A549 (cell line): ENCODE results near the gene ATP1A4. TPM values are rescaled to one million over a fixed set of nuclear protein-coding genes. Genes with fewer than 3 reads are reported as not detected.

ENCODE experiments used
- ATAC-seq, 2 experiments: fragments of 200-7000 bp in 1 of 2; fragments of >200 bp in 1 of 2; cut with Nextera tagmentation in 1 of 2; cut with Tn5 transposase in 1 of 2; 3 replicates each; pipeline versions ENCODE4 v1.8.0 to v1.9.1; 2018 to 2020; ENCODE audit warnings: mild to moderate bottlenecking in 1 of 2, moderate library complexity in 1 of 2
- CTCF ChIA-PET: fragments of 300-600 bp; sonication (Branson Sonifier 250); formaldehyde crosslinking; extraction: SDS; loops from one replicate; lab custom pipeline; 2021; ENCODE audit warnings: antibody characterized with exemption, inconsistent platforms; lab: Yijun Ruan, JAX
- POLR2A ChIA-PET: fragments of 350-600 bp; formaldehyde crosslinking; extraction: SDS; loops from one replicate; lab custom pipeline; 2021; ENCODE audit warnings: antibody characterized with exemption, inconsistent platforms; lab: Yijun Ruan, JAX
- DNase-seq, 2 experiments: peaks; one replicate each; pipeline versions ENCODE4 v3.0.0 to v3.0.0-alpha.2; 2011 to 2016; ENCODE audit warnings: low read depth in 1 of 2, low spot score in 1 of 2
- FAIRE-seq: peaks from 2 replicates; lab custom pipeline; 2011; peaks lifted over from hg19 to GRCh38; lab: Jason Lieb, UNC
- H3K27ac ChIP-seq, 2 experiments: fragments of >200 bp; sonication (Bioruptor Twin); formaldehyde crosslinking; 3 replicates each; pipeline ENCODE4 v1.5.1; 2016 to 2017
- H3K4me1 ChIP-seq: fragments of >200 bp; sonication (Bioruptor Twin); formaldehyde crosslinking; 3 replicates; pipeline ENCODE4 v1.6.1; 2016
- H3K4me2 ChIP-seq: fragments of >200 bp; sonication (Bioruptor Twin); formaldehyde crosslinking; 3 replicates; pipeline ENCODE4 v1.6.1; 2016
- H3K4me3 ChIP-seq: fragments of >200 bp; sonication (Bioruptor Twin); formaldehyde crosslinking; 3 replicates; pipeline ENCODE4 v1.5.1; 2016
- H3K9me3 ChIP-seq: fragments of >200 bp; sonication (Bioruptor Twin); formaldehyde crosslinking; 3 replicates; pipeline ENCODE4 v1.6.1; 2016
- BHLHE40 ChIP-seq: IDR thresholded peaks from 2 replicates; pipeline ENCODE4 v1.6.1; 2012; ENCODE audit warnings: low read depth, low read length, inconsistent platforms
- CBX8 ChIP-seq: fragments of 200-600 bp; sonication (generic); IDR thresholded peaks from 2 replicates; pipeline ENCODE4 v1.6.1; 2016
- CEBPB ChIP-seq, 2 experiments: fragments of >200 bp in 1 of 2; sonication (Bioruptor Twin) in 1 of 2; formaldehyde crosslinking in 1 of 2; IDR thresholded peaks; 2 replicates each; pipeline ENCODE4 v1.6.1; 2012 to 2016
- CHD2 ChIP-seq: fragments of 150-350 bp; IDR thresholded peaks from 2 replicates; pipeline ENCODE4 v1.6.1; 2014; ENCODE audit warnings: low read length; ENCODE audit not compliant: partially characterized antibody
- EHF ChIP-seq: fragments of 250-450 bp; sonication (Bioruptor Pico); IDR thresholded peaks from 2 replicates; pipeline ENCODE4 v1.5.0; 2020; ENCODE audit warnings: mild to moderate bottlenecking
- EHMT2 ChIP-seq: fragments of 200-600 bp; sonication (generic); IDR thresholded peaks from 2 replicates; pipeline ENCODE4 v1.6.1; 2016; ENCODE audit warnings: antibody characterized with exemption, low read depth, mild to moderate bottlenecking, moderate library complexity
- EP300 ChIP-seq, 2 experiments: fragments of >200 bp; sonication (Bioruptor Twin); formaldehyde crosslinking; IDR thresholded peaks; 2 replicates in 1 of 2; 3 replicates in 1 of 2; pipeline ENCODE4 v1.6.1; 2016 to 2017
- FOSB ChIP-seq: fragments of 250-450 bp; sonication (Bioruptor Pico); IDR thresholded peaks from 2 replicates; pipeline ENCODE4 v1.5.0; 2020; ENCODE audit warnings: mild to moderate bottlenecking, moderate library complexity
- FOSL2 ChIP-seq, 2 experiments: fragments of 450-650 bp in 1 of 2; fragments of >200 bp in 1 of 2; sonication (Bioruptor Twin) in 1 of 2; formaldehyde crosslinking; IDR thresholded peaks; 2 replicates each; pipeline versions ENCODE4 v1.5.0 to v1.6.1; 2016 to 2020; ENCODE audit warnings: mild to moderate bottlenecking in 1 of 2, moderate library complexity in 1 of 2
- HDAC2 ChIP-seq: fragments of 200-600 bp; sonication (generic); IDR thresholded peaks from 2 replicates; pipeline ENCODE4 v1.6.1; 2016
- HOXA7 ChIP-seq: fragments of 250-450 bp; sonication (Bioruptor Pico); IDR thresholded peaks from 2 replicates; pipeline ENCODE4 v1.5.0; 2020; ENCODE audit warnings: mild to moderate bottlenecking, moderate library complexity
- HOXB5 ChIP-seq: fragments of 250-450 bp; sonication (Bioruptor Pico); IDR thresholded peaks from 2 replicates; pipeline ENCODE4 v1.5.0; 2020; ENCODE audit warnings: mild to moderate bottlenecking, moderate library complexity
- KDM5A ChIP-seq: fragments of 200-600 bp; sonication (generic); IDR thresholded peaks from 2 replicates; pipeline ENCODE4 v1.6.1; 2016; ENCODE audit warnings: antibody characterized with exemption, mild to moderate bottlenecking
- MAFK ChIP-seq: fragments of 450-650 bp; IDR thresholded peaks from 2 replicates; pipeline ENCODE4 v1.6.1; 2014; ENCODE audit not compliant: partially characterized antibody
- MAZ ChIP-seq: fragments of 150-350 bp; IDR thresholded peaks from 2 replicates; pipeline ENCODE4 v1.6.1; 2014; ENCODE audit warnings: antibody characterized with exemption, low read depth, low read length, borderline replicate concordance
- RAD21 ChIP-seq, 2 experiments: fragments of >200 bp in 1 of 2; sonication (Bioruptor Twin) in 1 of 2; formaldehyde crosslinking in 1 of 2; IDR thresholded peaks in 1 of 2; conservative IDR thresholded peaks in 1 of 2; 2 replicates in 1 of 2; 3 replicates in 1 of 2; pipeline ENCODE4 v1.6.1; 2012 to 2018; ENCODE audit warnings: inconsistent platforms in 1 of 2
- RNF2 ChIP-seq: fragments of 200-600 bp; sonication (generic); IDR thresholded peaks from 2 replicates; pipeline ENCODE4 v1.6.1; 2016; ENCODE audit warnings: low read depth, mild to moderate bottlenecking, antibody characterized with exemption, moderate library complexity, borderline replicate concordance
- TFCP2L1 ChIP-seq: fragments of 250-450 bp; sonication (Bioruptor Pico); IDR thresholded peaks from 2 replicates; pipeline ENCODE4 v1.5.0; 2021; ENCODE audit warnings: mild to moderate bottlenecking
- ZFP36 ChIP-seq: fragments of 450-650 bp; IDR thresholded peaks from 2 replicates; pipeline ENCODE4 v1.6.1; 2014; ENCODE audit warnings: borderline replicate concordance; ENCODE audit not compliant: partially characterized antibody
- WGBS: methylation state at CpG from one replicate; pipeline ENCODE4 v1.1.6; 2017; ENCODE audit errors: missing lambda C conversion rate; 5-methylcytosine and 5-hydroxymethylcytosine counted together
- polyA plus RNA-seq, 4 experiments: library from polyadenylated mRNA; depleted of rRNA in 3 of 4; stranded (reverse); fragments of >200 nt; fragmentation: RNase III in 1 of 4; extraction: RNeasy Plus Mini Kit Qiagen cat#74134 plus additional on column Dnase treatment in 1 of 4; gene quantifications; 2 replicates in 3 of 4; 3 replicates in 1 of 4; pipeline ENCODE4 v1.2.3, GENCODE V29; 2011 to 2017
- TF ChIP-seq, protein P1 (sequence below): fragments of 150-350 bp; IDR thresholded peaks from 2 replicates; pipeline ENCODE4 v1.6.1; 2014; ENCODE audit warnings: low read depth, mild to moderate bottlenecking, low read length
- TF ChIP-seq, protein P2 (sequence below): fragments of 200-600 bp; sonication (generic); IDR thresholded peaks from 2 replicates; pipeline ENCODE4 v1.6.1; 2016; ENCODE audit warnings: antibody characterized with exemption, mild to moderate bottlenecking, moderate library complexity
- TF ChIP-seq, protein P3 (sequence below): fragments of >200 bp; sonication (Bioruptor Twin); formaldehyde crosslinking; IDR thresholded peaks from 3 replicates; pipeline ENCODE4 v1.5.1; 2016
- TF ChIP-seq, protein P4 (sequence below): fragments of 250-450 bp; sonication (Bioruptor Pico); IDR thresholded peaks from 2 replicates; pipeline ENCODE4 v1.5.0; 2021; ENCODE audit warnings: mild to moderate bottlenecking, moderate library complexity, borderline replicate concordance
- TF ChIP-seq, protein P5 (sequence below): IDR thresholded peaks from 2 replicates; pipeline ENCODE4 v1.6.1; 2012

Gene ATP1A4
- polyA plus RNA-seq, 2 of the 4 experiments (the other 2 are of a cell fraction): not detected

DNA sequence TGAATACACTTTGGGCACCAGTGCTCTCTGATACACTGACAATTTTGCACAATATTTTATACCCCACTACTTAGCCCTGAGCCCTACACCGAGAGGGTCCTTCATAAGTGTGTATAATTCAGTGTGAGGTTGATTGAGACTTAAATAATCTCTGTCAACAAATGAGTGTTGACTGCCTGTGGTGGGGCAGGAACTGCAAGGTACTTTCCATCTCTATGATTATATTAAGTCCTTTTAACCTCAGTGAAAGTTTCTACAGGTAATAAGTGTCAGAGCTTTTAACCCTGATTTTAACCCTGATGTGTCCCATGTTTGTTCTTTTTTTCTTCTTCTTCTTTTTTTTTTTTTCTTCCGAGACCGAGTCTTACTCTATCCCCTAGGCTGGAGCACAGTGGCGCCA is 44.7 kb downstream of the ATP1A4 start:
- ChIA-PET POLR2A (no interaction called here), CTCF (interaction anchor here (0.5 to 3.3 kb wide), 9 partner anchors 10 to 190 kb away, joined by 3 to 29 read pairs (median 4); no protein-coding TSS in a partner anchor)
- ATAC-seq: no peak
- no peak for FAIRE-seq
- H3K9me3 ChIP-seq: no peaks in the 10 kb centered on the region
- no peak for TF ChIP-seq EHF
- no peak for TF ChIP-seq CBX8
- TF ChIP-seq HDAC2: no peak
- no peak for TF ChIP-seq FOSB (CRISPR knock-in tag)
- TF ChIP-seq BHLHE40: no peak
- TF ChIP-seq, protein P1, sequence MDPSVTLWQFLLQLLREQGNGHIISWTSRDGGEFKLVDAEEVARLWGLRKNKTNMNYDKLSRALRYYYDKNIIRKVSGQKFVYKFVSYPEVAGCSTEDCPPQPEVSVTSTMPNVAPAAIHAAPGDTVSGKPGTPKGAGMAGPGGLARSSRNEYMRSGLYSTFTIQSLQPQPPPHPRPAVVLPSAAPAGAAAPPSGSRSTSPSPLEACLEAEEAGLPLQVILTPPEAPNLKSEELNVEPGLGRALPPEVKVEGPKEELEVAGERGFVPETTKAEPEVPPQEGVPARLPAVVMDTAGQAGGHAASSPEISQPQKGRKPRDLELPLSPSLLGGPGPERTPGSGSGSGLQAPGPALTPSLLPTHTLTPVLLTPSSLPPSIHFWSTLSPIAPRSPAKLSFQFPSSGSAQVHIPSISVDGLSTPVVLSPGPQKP: no peak
- no peak for DNase-seq
- WGBS: 82% methylated on average over 4 of the region's 4 CpGs
- no peak overlapping the region for H3K27ac ChIP-seq
- peaks cover 8% of the 10 kb centered on the region for H3K4me1 ChIP-seq
- H3K4me3 ChIP-seq: no peak overlapping the region
- no peak overlapping the region for H3K4me2 ChIP-seq

DNA sequence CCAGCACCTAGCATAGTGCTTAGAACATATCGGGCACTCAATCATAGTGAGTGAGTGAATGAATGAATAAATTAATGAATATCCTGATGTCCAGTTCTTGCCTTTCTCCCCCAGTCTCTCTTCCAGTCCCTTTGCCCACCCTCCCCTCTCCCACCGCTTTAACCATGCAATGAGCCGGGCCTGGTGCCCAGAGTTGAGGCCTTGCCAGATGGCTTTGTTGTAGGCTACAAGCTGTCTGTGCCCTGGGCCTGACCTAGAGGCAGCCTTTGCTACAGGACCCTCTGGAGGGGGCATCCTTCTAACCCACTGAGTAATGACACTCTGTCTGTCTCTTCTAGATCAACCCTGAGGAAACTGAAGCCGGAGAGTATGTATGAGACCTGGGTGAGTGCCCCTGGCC is 45.8 kb downstream of the ATP1A4 start:
- FAIRE-seq (no peak), DNase-seq (no peak), ATAC-seq (no peak)
- 92% methylated on average over 4 of the region's 4 CpGs for WGBS
- no peaks in the 10 kb centered on the region for H3K9me3 ChIP-seq
- no peak overlapping the region for H3K4me3 ChIP-seq
- peaks cover 8% of the 10 kb centered on the region for H3K4me1 ChIP-seq
- ChIA-PET POLR2A (no interaction called here), CTCF (interaction anchor here (1.2 to 5.2 kb wide), 5 partner anchors 12 to 96 kb away, joined by 3 to 29 read pairs (median 18); no protein-coding TSS in a partner anchor)
- no peak overlapping the region for H3K4me2 ChIP-seq
- H3K27ac ChIP-seq: no peak overlapping the region
- TF ChIP-seq MAFK (no peak), EHMT2 (no peak), RNF2 (no peak), RAD21 (conservative IDR thresholded peaks at IDR 0.05 in 1 of 2, IDR thresholded peaks at IDR 0.05 in 1 of 2) (no peak), TFCP2L1 (no peak), HDAC2 (no peak), CHD2 (no peak), KDM5A (no peak), HOXA7 (CRISPR knock-in tag) (no peak), CEBPB (IDR thresholded peaks at IDR 0.05) (no peak), ZFP36 (no peak), FOSL2 (IDR thresholded peaks at IDR 0.05) (no peak), FOSL2 (CRISPR knock-in tag; IDR thresholded peaks at IDR 0.05) (no peak), HOXB5 (CRISPR knock-in tag) (no peak), EP300 (IDR thresholded peaks at IDR 0.05) (no peak), MAZ (no peak)
- TF ChIP-seq, protein P2, sequence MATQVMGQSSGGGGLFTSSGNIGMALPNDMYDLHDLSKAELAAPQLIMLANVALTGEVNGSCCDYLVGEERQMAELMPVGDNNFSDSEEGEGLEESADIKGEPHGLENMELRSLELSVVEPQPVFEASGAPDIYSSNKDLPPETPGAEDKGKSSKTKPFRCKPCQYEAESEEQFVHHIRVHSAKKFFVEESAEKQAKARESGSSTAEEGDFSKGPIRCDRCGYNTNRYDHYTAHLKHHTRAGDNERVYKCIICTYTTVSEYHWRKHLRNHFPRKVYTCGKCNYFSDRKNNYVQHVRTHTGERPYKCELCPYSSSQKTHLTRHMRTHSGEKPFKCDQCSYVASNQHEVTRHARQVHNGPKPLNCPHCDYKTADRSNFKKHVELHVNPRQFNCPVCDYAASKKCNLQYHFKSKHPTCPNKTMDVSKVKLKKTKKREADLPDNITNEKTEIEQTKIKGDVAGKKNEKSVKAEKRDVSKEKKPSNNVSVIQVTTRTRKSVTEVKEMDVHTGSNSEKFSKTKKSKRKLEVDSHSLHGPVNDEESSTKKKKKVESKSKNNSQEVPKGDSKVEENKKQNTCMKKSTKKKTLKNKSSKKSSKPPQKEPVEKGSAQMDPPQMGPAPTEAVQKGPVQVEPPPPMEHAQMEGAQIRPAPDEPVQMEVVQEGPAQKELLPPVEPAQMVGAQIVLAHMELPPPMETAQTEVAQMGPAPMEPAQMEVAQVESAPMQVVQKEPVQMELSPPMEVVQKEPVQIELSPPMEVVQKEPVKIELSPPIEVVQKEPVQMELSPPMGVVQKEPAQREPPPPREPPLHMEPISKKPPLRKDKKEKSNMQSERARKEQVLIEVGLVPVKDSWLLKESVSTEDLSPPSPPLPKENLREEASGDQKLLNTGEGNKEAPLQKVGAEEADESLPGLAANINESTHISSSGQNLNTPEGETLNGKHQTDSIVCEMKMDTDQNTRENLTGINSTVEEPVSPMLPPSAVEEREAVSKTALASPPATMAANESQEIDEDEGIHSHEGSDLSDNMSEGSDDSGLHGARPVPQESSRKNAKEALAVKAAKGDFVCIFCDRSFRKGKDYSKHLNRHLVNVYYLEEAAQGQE: no peak
- TF ChIP-seq, protein P3, sequence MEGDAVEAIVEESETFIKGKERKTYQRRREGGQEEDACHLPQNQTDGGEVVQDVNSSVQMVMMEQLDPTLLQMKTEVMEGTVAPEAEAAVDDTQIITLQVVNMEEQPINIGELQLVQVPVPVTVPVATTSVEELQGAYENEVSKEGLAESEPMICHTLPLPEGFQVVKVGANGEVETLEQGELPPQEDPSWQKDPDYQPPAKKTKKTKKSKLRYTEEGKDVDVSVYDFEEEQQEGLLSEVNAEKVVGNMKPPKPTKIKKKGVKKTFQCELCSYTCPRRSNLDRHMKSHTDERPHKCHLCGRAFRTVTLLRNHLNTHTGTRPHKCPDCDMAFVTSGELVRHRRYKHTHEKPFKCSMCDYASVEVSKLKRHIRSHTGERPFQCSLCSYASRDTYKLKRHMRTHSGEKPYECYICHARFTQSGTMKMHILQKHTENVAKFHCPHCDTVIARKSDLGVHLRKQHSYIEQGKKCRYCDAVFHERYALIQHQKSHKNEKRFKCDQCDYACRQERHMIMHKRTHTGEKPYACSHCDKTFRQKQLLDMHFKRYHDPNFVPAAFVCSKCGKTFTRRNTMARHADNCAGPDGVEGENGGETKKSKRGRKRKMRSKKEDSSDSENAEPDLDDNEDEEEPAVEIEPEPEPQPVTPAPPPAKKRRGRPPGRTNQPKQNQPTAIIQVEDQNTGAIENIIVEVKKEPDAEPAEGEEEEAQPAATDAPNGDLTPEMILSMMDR: no peak
- TF ChIP-seq, protein P4, sequence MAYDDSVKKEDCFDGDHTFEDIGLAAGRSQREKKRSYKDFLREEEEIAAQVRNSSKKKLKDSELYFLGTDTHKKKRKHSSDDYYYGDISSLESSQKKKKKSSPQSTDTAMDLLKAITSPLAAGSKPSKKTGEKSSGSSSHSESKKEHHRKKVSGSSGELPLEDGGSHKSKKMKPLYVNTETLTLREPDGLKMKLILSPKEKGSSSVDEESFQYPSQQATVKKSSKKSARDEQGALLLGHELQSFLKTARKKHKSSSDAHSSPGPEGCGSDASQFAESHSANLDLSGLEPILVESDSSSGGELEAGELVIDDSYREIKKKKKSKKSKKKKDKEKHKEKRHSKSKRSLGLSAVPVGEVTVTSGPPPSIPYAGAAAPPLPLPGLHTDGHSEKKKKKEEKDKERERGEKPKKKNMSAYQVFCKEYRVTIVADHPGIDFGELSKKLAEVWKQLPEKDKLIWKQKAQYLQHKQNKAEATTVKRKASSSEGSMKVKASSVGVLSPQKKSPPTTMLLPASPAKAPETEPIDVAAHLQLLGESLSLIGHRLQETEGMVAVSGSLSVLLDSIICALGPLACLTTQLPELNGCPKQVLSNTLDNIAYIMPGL: no peak
- TF ChIP-seq, protein P5, sequence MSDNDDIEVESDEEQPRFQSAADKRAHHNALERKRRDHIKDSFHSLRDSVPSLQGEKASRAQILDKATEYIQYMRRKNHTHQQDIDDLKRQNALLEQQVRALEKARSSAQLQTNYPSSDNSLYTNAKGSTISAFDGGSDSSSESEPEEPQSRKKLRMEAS: no peak
